Cardiac muscle cell (in vitro differentiated cells and primary cell): ENCODE data around the gene CHPT1. TPM values are rescaled to one million over a fixed set of nuclear protein-coding genes. Genes with fewer than 3 reads are reported as not detected.

Source experiments
- DNase-seq, 2 donors: peaks; one replicate each; pipeline versions ENCODE4 v3.0.0 to v3.0.0-alpha.2; 2010 to 2017; ENCODE audit warnings: low read depth in 1 of 2, low spot score in 1 of 2
- H3K27ac ChIP-seq: fragments of 200-600 bp; sonication (generic); 2 replicates; pipeline ENCODE4 v1.5.1; 2016
- H3K27me3 ChIP-seq: fragments of 200-600 bp; sonication (generic); 2 replicates; pipeline ENCODE4 v1.6.0; 2016; ENCODE audit warnings: control low read depth
- H3K36me3 ChIP-seq: fragments of 200-600 bp; sonication (generic); 2 replicates; pipeline ENCODE4 v1.5.1; 2016; ENCODE audit warnings: control low read depth
- H3K4me1 ChIP-seq: fragments of 200-600 bp; sonication (generic); 2 replicates; pipeline ENCODE4 v1.8.1; 2017; ENCODE audit warnings: low read depth, mild to moderate bottlenecking, mixed run types
- H3K4me3 ChIP-seq: fragments of 200-600 bp; sonication (generic); 2 replicates; pipeline ENCODE4 v1.5.1; 2016; ENCODE audit warnings: mild to moderate bottlenecking
- H3K9me3 ChIP-seq: fragments of 200-600 bp; sonication (generic); 2 replicates; pipeline ENCODE4 v1.5.1; 2017; ENCODE audit warnings: low read depth, mild to moderate bottlenecking, control low read depth
- polyA plus RNA-seq: library from polyadenylated mRNA; unstranded; fragments of >200 nt; fragmentation: Nextera tagmentation; extraction: Ambion mirVana; gene quantifications from 2 replicates; pipeline ENCODE4 v1.2.1, GENCODE V29; 2016
- total RNA-seq: library from RNA; depleted of rRNA; stranded (reverse); fragments of >200 nt; gene quantifications from 2 replicates; pipeline ENCODE4 v1.2.3, GENCODE V29; 2016
- TF ChIP-seq, protein P1 (sequence below): IDR thresholded peaks from 2 replicates; pipeline ENCODE4 v1.5.1; 2012; ENCODE audit warnings: low read depth, mild to moderate bottlenecking, low read length

CHPT1 gene
- total and polyA plus RNA-seq, 2 experiments from 2014 or later: 13.7 to 44.4 TPM

DNA sequence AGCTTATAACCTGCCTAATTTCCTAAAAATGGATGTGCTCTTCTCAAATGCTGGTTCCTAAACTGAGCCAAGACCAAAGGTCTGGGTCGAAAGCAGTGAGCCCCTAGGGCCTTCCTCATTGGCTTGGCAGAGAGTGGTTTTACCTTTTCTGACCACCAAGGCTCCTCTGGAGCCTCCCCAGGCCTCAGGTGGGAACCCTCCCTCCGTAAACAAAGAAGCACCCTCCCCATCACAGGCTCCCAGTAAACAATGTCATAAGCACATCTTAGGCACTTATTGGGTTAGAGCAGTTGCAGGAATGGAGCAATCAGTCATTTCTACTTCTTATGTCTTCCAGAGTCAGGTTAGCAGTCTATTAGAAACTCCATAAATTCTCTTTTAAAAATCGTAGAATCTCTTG lies 6.0 kb downstream of the CHPT1 start:
- Histone ChIP-seq H3K27me3 (no peaks in the 10 kb centered on the region), H3K36me3 (no peaks in the 10 kb centered on the region), H3K9me3 (no peaks in the 10 kb centered on the region), H3K4me3 (no peak overlapping the region), H3K27ac (no peak overlapping the region), H3K4me1 (peaks cover 3% of the 10 kb centered on the region)
- DNase-seq: no peak
- TF ChIP-seq, protein P1, sequence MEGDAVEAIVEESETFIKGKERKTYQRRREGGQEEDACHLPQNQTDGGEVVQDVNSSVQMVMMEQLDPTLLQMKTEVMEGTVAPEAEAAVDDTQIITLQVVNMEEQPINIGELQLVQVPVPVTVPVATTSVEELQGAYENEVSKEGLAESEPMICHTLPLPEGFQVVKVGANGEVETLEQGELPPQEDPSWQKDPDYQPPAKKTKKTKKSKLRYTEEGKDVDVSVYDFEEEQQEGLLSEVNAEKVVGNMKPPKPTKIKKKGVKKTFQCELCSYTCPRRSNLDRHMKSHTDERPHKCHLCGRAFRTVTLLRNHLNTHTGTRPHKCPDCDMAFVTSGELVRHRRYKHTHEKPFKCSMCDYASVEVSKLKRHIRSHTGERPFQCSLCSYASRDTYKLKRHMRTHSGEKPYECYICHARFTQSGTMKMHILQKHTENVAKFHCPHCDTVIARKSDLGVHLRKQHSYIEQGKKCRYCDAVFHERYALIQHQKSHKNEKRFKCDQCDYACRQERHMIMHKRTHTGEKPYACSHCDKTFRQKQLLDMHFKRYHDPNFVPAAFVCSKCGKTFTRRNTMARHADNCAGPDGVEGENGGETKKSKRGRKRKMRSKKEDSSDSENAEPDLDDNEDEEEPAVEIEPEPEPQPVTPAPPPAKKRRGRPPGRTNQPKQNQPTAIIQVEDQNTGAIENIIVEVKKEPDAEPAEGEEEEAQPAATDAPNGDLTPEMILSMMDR: no peak

DNA sequence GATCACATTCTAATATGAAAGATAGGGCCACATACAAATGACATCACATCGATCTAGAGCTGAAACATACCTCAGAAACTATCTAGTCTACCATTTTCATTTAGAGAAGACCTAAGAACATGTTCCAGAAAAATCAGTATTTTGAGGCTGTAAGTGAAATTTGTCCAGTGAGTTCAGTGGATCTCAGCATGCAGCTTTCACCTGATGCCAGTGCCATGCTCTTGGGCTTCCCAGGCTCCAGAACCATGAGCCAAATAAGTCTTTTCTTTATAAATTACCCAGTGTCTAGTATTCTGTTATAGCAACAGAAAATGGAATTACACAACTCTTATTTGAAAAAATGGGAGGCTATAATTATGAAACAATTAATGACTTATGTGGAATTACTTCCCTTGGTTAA lies 9.0 kb downstream of the CHPT1 start:
- no peak overlapping the region for H3K4me3 ChIP-seq
- H3K36me3 ChIP-seq: no peaks in the 10 kb centered on the region
- no peak overlapping the region for H3K27ac ChIP-seq
- DNase-seq: no peak
- TF ChIP-seq, protein P1: no peak
- peaks cover 3% of the 10 kb centered on the region for H3K4me1 ChIP-seq
- no peaks in the 10 kb centered on the region for H3K9me3 ChIP-seq
- H3K27me3 ChIP-seq: no peaks in the 10 kb centered on the region

DNA sequence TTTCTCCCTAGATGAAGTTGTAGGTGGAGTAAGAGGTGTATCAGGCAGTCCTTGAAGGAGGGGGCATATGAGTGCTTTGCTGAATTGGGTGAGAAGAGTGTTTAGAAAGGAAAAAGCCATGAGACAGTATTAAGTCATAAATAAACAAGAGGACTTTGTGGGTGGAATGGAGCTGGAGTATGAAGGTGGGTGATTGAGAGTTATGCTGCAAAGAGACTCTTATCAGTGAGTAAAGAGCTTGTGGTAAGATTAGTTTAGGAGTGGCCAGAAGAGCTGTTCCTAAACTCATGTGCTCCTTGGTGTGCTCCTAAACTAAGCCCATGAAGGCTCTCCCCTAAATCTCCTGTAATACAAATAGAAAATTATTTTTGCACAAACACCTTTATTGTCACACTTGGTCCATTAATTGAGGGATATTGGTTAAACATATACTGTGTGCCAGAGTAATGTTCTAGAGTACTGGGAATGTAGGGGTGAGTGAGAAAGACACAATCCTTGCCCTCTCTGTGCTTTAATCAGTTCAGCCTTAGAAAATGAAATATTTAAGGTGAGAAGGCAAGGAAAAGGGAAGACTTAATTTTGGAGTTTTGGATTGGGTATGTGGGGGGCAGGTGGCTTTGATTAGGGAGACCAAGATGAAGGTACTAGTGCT lies 9.8 kb downstream of the CHPT1 start:
- DNase-seq: peak in 1 of 2 donors; percentile 18
- Histone ChIP-seq H3K4me3 (no peak overlapping the region), H3K27ac (no peak overlapping the region), H3K36me3 (no peaks in the 10 kb centered on the region), H3K9me3 (no peaks in the 10 kb centered on the region), H3K27me3 (no peaks in the 10 kb centered on the region), H3K4me1 (peaks cover 3% of the 10 kb centered on the region)
- TF ChIP-seq, protein P1: no peak

DNA sequence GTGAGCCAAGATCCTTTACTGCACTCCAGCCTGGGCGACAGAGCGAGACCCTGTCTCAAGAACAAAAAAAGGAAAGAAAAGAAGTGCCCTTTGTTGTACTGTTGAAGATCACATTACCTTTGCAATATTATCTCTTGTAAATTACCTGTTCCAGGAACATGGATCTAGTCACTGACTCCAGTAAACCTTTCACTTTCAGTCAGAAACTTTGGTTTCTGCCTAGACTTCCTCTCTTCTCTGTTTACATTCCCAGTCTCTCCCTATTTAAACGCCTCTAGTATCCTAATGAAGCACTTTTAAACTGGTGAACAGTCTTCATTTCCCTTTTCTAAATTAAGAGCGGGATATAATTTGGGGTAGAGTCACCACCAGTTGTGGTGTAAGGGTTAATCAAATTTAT lies 12.8 kb downstream of the CHPT1 start:
- Histone ChIP-seq H3K4me3 (no peak overlapping the region), H3K4me1 (peaks cover 9% of the 10 kb centered on the region), H3K36me3 (no peaks in the 10 kb centered on the region), H3K27ac (no peak overlapping the region), H3K27me3 (no peaks in the 10 kb centered on the region), H3K9me3 (no peaks in the 10 kb centered on the region)
- TF ChIP-seq, protein P1: no peak
- DNase-seq: no peak

DNA sequence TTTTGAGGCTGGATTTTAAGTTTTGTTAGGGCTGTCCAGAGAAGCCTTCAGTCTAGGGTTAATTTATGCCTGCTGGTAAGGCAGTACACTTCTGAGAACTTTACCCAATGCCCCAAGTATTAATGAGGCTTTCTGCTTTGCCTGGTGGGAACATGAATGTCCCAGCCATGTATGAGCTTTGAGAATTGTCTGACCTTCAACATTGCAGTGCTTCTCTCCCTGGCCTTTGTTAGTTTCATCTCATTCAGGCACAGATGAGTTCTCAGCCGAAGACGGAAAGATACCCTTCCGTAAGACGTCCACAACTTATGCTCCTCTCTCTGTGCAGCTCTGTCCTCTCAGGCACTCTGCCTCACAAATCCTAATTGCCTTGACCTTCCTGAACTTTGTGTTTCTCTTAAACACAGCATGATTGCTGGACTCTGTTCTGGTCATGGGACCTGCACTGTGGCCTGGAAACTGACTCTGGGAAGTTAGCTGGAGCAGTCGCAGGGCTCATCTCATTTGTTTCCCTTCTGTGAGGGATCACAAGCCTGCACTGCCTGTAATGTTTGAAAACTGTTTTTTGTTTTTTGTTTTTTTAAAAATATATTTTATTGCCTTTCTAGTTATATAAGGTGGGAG lies 15.7 kb downstream of the CHPT1 start:
- Histone ChIP-seq H3K4me1 (peaks cover 9% of the 10 kb centered on the region), H3K36me3 (no peaks in the 10 kb centered on the region), H3K27me3 (no peaks in the 10 kb centered on the region), H3K4me3 (no peak overlapping the region), H3K27ac (peak overlapping the region; percentile 66), H3K9me3 (no peaks in the 10 kb centered on the region)
- peak in 1 of 2 donors; percentile 53 for DNase-seq
- TF ChIP-seq, protein P1: no peak
